HG02885 (cell line): ENCODE results near the gene HOXD11.
A peak's percentile ranks its signal among the peaks of the same experiment; 100 is the strongest.

ENCODE experiments used
- ATAC-seq: cut with Tn5 transposase; IDR thresholded peaks from one replicate; pipeline ENCODE4 v1.9.1; 2021; ENCODE audit warnings: mild to moderate bottlenecking; ENCODE audit not compliant: unreplicated experiment, poor library complexity

The HOXD11 gene

GRCh38 chr2:176130147-176130956 is 23.3 kb downstream of the HOXD11 start:
- ATAC-seq, result no peak

GRCh38 chr2:176130957-176131847 is 24.1 kb downstream of the HOXD11 start:
- no peak for ATAC-seq

- ATAC-seq, result no peak
Observed at GRCh38 chr2:176131848-176132158, 24.7 kb downstream of the HOXD11 start.

- no peak for ATAC-seq
Observed at GRCh38 chr2:176132205-176133171, 25.4 kb downstream of the HOXD11 start.

- no peak for ATAC-seq
Observed at GRCh38 chr2:176133389-176133788, 26.3 kb downstream of the HOXD11 start.

GRCh38 chr2:176134035-176134434 is 27.0 kb downstream of the HOXD11 start:
- no peak for ATAC-seq

GRCh38 chr2:176135035-176135440 is 28.0 kb downstream of the HOXD11 start:
- no peak for ATAC-seq

- ATAC-seq, result no peak
Observed at GRCh38 chr2:176136374-176137251, 29.5 kb downstream of the HOXD11 start.

- ATAC-seq, result no peak
Observed at GRCh38 chr2:176137252-176137580, 30.1 kb downstream of the HOXD11 start.

GRCh38 chr2:176137906-176138305 is 30.8 kb downstream of the HOXD11 start:
- ATAC-seq, result no peak

- ATAC-seq, result no peak
Observed at GRCh38 chr2:176138526-176138922, 31.4 kb downstream of the HOXD11 start.

GRCh38 chr2:176138923-176139660 is 32.0 kb downstream of the HOXD11 start:
- ATAC-seq, result no peak

- ATAC-seq, result no peak
Observed at GRCh38 chr2:176139661-176140512, 32.8 kb downstream of the HOXD11 start.

- peak; percentile 92 for ATAC-seq
Observed at GRCh38 chr2:176140513-176141317, 33.6 kb downstream of the HOXD11 start.

- no peak for ATAC-seq
Observed at GRCh38 chr2:176142281-176142680, 35.2 kb downstream of the HOXD11 start.

- ATAC-seq, result no peak
Observed at GRCh38 chr2:176145085-176145969, 38.2 kb downstream of the HOXD11 start.
